IMR-90 (cell line): Measurements from ENCODE around the gene MAML1. TPM values are rescaled to one million over a fixed set of nuclear protein-coding genes. Genes with fewer than 3 reads are reported as not detected.
A peak's percentile ranks its signal among the peaks of the same experiment; 100 is the strongest.

Experiments used
- ATAC-seq: fragments of 200-7000 bp; cut with Tn5 transposase; 2 replicates; pipeline ENCODE4 v1.9.1; 2020; ENCODE audit warnings: low read depth, mild to moderate bottlenecking, moderate library complexity
- BruUV-seq: library from RNA; stranded (reverse); fragments of 400-500 nt; replicated peaks from 2 replicates; lab custom pipeline; 2021; lab: Mats Ljungman, UMichigan
- CTCF ChIA-PET: fragments of 300-600 bp; formaldehyde crosslinking; extraction: SDS; loops from one replicate; lab custom pipeline; 2021; ENCODE audit warnings: antibody characterized with exemption; lab: Yijun Ruan, JAX
- POLR2A ChIA-PET: fragments of 300-600 bp; sonication (Branson Sonifier 250); formaldehyde crosslinking; loops from one replicate; lab custom pipeline; 2022; ENCODE audit warnings: antibody characterized with exemption; ENCODE audit not compliant: unreplicated experiment; lab: Charles Lee
- DNase-seq: peaks from one replicate; pipeline ENCODE4 v3.0.0; 2013
- H2AFZ ChIP-seq: replicated peaks from 2 replicates; pipeline ENCODE3; 2013; ENCODE audit warnings: low read length, mild to moderate bottlenecking; ENCODE audit not compliant: poor library complexity
- H2AK5ac ChIP-seq: 2 replicates; pipeline ENCODE4 v1.6.1; 2013; ENCODE audit warnings: low read depth, low read length, inconsistent platforms
- H2AK9ac ChIP-seq: replicated peaks from 2 replicates; pipeline ENCODE3; 2013; ENCODE audit warnings: mild to moderate bottlenecking, low read depth, low read length, moderate library complexity; ENCODE audit not compliant: poor library complexity
- H2BK120ac ChIP-seq: 2 replicates; pipeline ENCODE4 v1.6.1; 2013; ENCODE audit warnings: low read depth, low read length, inconsistent platforms
- H2BK15ac ChIP-seq: 3 replicates; pipeline ENCODE4 v1.6.1; 2013; ENCODE audit warnings: low read depth, low read length, inconsistent platforms
- H2BK20ac ChIP-seq: 2 replicates; pipeline ENCODE4 v1.6.1; 2013; ENCODE audit warnings: low read depth, mild to moderate bottlenecking, inconsistent platforms, low read length, moderate library complexity
- H2BK5ac ChIP-seq: 2 replicates; pipeline ENCODE4 v1.6.1; 2013; ENCODE audit warnings: mild to moderate bottlenecking, low read depth, low read length, inconsistent platforms; ENCODE audit not compliant: poor library complexity, severe bottlenecking
- H3K14ac ChIP-seq: replicated peaks from 2 replicates; pipeline ENCODE4 v1.6.1; 2013; ENCODE audit warnings: low read depth, low read length, inconsistent platforms
- H3K18ac ChIP-seq: 2 replicates; pipeline ENCODE4 v1.6.1; 2013; ENCODE audit warnings: low read depth, low read length, control low read depth
- H3K23ac ChIP-seq: 2 replicates; pipeline ENCODE4 v1.6.1; 2013; ENCODE audit warnings: low read depth, low read length, inconsistent platforms
- H3K27ac ChIP-seq: 2 replicates; pipeline ENCODE4 v1.5.1; 2013; ENCODE audit warnings: mild to moderate bottlenecking, control low read depth, low read length; ENCODE audit not compliant: insufficient read depth
- H3K27me3 ChIP-seq: 2 replicates; pipeline ENCODE4 v1.6.1; 2013; ENCODE audit warnings: low read length; ENCODE audit not compliant: control insufficient read depth, insufficient read depth
- H3K36me3 ChIP-seq: 2 replicates; pipeline ENCODE4 v1.6.1; 2013; ENCODE audit warnings: low read length, mixed read lengths; ENCODE audit not compliant: control insufficient read depth, insufficient read depth
- H3K4ac ChIP-seq: 2 replicates; pipeline ENCODE4 v1.6.1; 2013; ENCODE audit warnings: low read depth, low read length, inconsistent platforms
- H3K4me1 ChIP-seq: 2 replicates; pipeline ENCODE4 v1.6.1; 2013; ENCODE audit warnings: low read length, mixed read lengths; ENCODE audit not compliant: control insufficient read depth, insufficient read depth
- H3K4me2 ChIP-seq: 2 replicates; pipeline ENCODE4 v1.6.1; 2013; ENCODE audit warnings: low read depth, mild to moderate bottlenecking, control low read depth, low read length, moderate library complexity
- H3K4me3 ChIP-seq: 2 replicates; pipeline ENCODE4 v1.5.1; 2013; ENCODE audit warnings: low read depth, mild to moderate bottlenecking, control low read depth, low read length, moderate library complexity; ENCODE audit not compliant: insufficient read depth
- H3K56ac ChIP-seq: 2 replicates; pipeline ENCODE4 v1.6.1; 2013; ENCODE audit warnings: low read length, inconsistent platforms; ENCODE audit not compliant: insufficient read depth; ENCODE audit errors: extremely low read depth
- H3K79me1 ChIP-seq, 2 experiments: 2 replicates each; pipeline ENCODE4 v1.6.1; 2013; ENCODE audit warnings: low read length in 2 of 2, inconsistent platforms in 1 of 2, low read depth in 1 of 2
- H3K9ac ChIP-seq: 2 replicates; pipeline ENCODE4 v1.6.1; 2013; ENCODE audit warnings: low read depth, low read length, control low read depth
- H3K9me1 ChIP-seq: 2 replicates; pipeline ENCODE4 v1.6.1; 2013; ENCODE audit warnings: low read length, inconsistent platforms; ENCODE audit not compliant: insufficient read depth
- H3K9me3 ChIP-seq: 2 replicates; pipeline ENCODE4 v1.6.1; 2013; ENCODE audit warnings: low read length; ENCODE audit not compliant: control insufficient read depth, insufficient read depth
- H4K20me1 ChIP-seq: 2 replicates; pipeline ENCODE4 v1.6.1; 2013; ENCODE audit warnings: low read length, inconsistent platforms; ENCODE audit not compliant: insufficient read depth
- H4K5ac ChIP-seq: 2 replicates; pipeline ENCODE4 v1.6.1; 2013; ENCODE audit warnings: mild to moderate bottlenecking, low read depth, low read length, control low read depth
- H4K8ac ChIP-seq, 2 experiments: 2 replicates each; pipeline ENCODE4 v1.6.1; 2013; ENCODE audit warnings: low read depth in 2 of 2, low read length in 2 of 2, control low read depth in 1 of 2, inconsistent platforms in 1 of 2
- H4K91ac ChIP-seq: 2 replicates; pipeline ENCODE4 v1.6.1; 2013; ENCODE audit warnings: low read depth, low read length, inconsistent platforms; ENCODE audit not compliant: insufficient read depth
- BHLHE40 ChIP-seq: fragments of 150-350 bp; IDR thresholded peaks from 2 replicates; pipeline ENCODE4 v1.6.1; 2016; ENCODE audit warnings: mild to moderate bottlenecking, low read depth, low read length
- CEBPB ChIP-seq: IDR thresholded peaks from 2 replicates; pipeline ENCODE4 v1.6.1; 2012; ENCODE audit warnings: low read depth, low read length, improper control_type of control experiment
- CHD1 ChIP-seq: IDR thresholded peaks from 2 replicates; pipeline ENCODE4 v1.6.1; 2012; ENCODE audit warnings: low read depth, low read length, improper control_type of control experiment
- ELK1 ChIP-seq: fragments of 150-350 bp; IDR thresholded peaks from 2 replicates; pipeline ENCODE4 v1.6.1; 2016; ENCODE audit warnings: low read depth, mild to moderate bottlenecking, low read length, moderate library complexity, borderline replicate concordance
- FOS ChIP-seq: fragments of 150-350 bp; IDR thresholded peaks from 2 replicates; pipeline ENCODE4 v1.6.1; 2016; ENCODE audit warnings: low read depth, low read length
- MAFK ChIP-seq: IDR thresholded peaks from 2 replicates; pipeline ENCODE4 v1.6.1; 2012; ENCODE audit warnings: low read depth, low read length, improper control_type of control experiment
- MAZ ChIP-seq: IDR thresholded peaks from 2 replicates; pipeline ENCODE4 v1.6.1; 2012; ENCODE audit warnings: low read depth, mild to moderate bottlenecking, low read length, improper control_type of control experiment, moderate library complexity, borderline replicate concordance
- MXI1 ChIP-seq: IDR thresholded peaks from 2 replicates; pipeline ENCODE4 v1.6.1; 2012; ENCODE audit warnings: low read depth, mild to moderate bottlenecking, low read length, moderate library complexity, borderline replicate concordance
- NFE2L2 ChIP-seq: fragments of 150-350 bp; IDR thresholded peaks from 2 replicates; pipeline ENCODE4 v1.6.1; 2016; ENCODE audit warnings: low read depth, mild to moderate bottlenecking, low read length
- POLR2A ChIP-seq: IDR thresholded peaks from 2 replicates; pipeline ENCODE4 v1.6.1; 2012; ENCODE audit warnings: mild to moderate bottlenecking, low read depth, low read length
- RCOR1 ChIP-seq: IDR thresholded peaks from 2 replicates; pipeline ENCODE4 v1.6.1; 2012; ENCODE audit warnings: mild to moderate bottlenecking, low read length, improper control_type of control experiment; ENCODE audit not compliant: insufficient replicate concordance
- RFX5 ChIP-seq: IDR thresholded peaks from 2 replicates; pipeline ENCODE4 v1.8.0; 2012; ENCODE audit warnings: low read depth, mild to moderate bottlenecking, low read length, moderate library complexity
- SMC3 ChIP-seq: fragments of 150-350 bp; IDR thresholded peaks from 2 replicates; pipeline ENCODE4 v1.6.1; 2016; ENCODE audit warnings: low read depth, mild to moderate bottlenecking, antibody characterized with exemption, low read length, moderate library complexity
- USF2 ChIP-seq: fragments of 150-350 bp; IDR thresholded peaks from 2 replicates; pipeline ENCODE4 v1.6.1; 2017; ENCODE audit warnings: mild to moderate bottlenecking, antibody characterized with exemption, low read length, low read depth
- WGBS, 2 experiments: methylation state at CpG; one replicate each; pipeline versions ENCODE4 v1.1.5 to v1.1.7; 2013; ENCODE audit warnings: missing lambda C conversion rate in 2 of 2; ENCODE audit not compliant: insufficient read length in 1 of 2; ENCODE audit errors: extremely low coverage in 2 of 2; 5-methylcytosine and 5-hydroxymethylcytosine counted together
- dilution Hi-C: fragments of 300-500 bp; cut with HindIII; formaldehyde crosslinking; loops from one replicate; pipeline ENCODE4 v1.14.3; 2018; ENCODE audit warnings: low sequenced_read_pairs; ENCODE audit not compliant: unreplicated experiment
- in situ Hi-C: fragments of 300-500 bp; cut with MboI; formaldehyde crosslinking; loops from 3 replicates; pipeline ENCODE4 v1.14.3; 2019; ENCODE audit warnings: low sequenced_read_pairs, inconsistent platforms, mixed read lengths
- intact Hi-C: fragments of 100-400 bp; cut with micrococcal nuclease; formaldehyde crosslinking; loops from 2 replicates; pipeline ENCODE4 v1.10.0; 2022
- polyA plus RNA-seq, 3 experiments: library from polyadenylated mRNA; depleted of rRNA; stranded (reverse); fragments of >200 nt; gene quantifications; 2 replicates each; pipeline ENCODE4 v1.2.3, GENCODE V29; 2012; ENCODE audit warnings: low replicate concordance in 1 of 3
- total RNA-seq: library from RNA; depleted of rRNA; stranded (reverse); fragments of >200 nt; gene quantifications from 2 replicates; pipeline ENCODE4 v1.2.3, GENCODE V29; 2012
- TF ChIP-seq, protein P1 (sequence below): conservative IDR thresholded peaks from 2 replicates; pipeline ENCODE4 v1.5.1; 2012; ENCODE audit warnings: mild to moderate bottlenecking, low read depth, low read length, improper control_type of control experiment

Gene MAML1
- total and polyA plus RNA-seq, 2 of the 4 experiments (the other 2 are of a cell fraction), result 4.7 to 10.2 TPM

DNA sequence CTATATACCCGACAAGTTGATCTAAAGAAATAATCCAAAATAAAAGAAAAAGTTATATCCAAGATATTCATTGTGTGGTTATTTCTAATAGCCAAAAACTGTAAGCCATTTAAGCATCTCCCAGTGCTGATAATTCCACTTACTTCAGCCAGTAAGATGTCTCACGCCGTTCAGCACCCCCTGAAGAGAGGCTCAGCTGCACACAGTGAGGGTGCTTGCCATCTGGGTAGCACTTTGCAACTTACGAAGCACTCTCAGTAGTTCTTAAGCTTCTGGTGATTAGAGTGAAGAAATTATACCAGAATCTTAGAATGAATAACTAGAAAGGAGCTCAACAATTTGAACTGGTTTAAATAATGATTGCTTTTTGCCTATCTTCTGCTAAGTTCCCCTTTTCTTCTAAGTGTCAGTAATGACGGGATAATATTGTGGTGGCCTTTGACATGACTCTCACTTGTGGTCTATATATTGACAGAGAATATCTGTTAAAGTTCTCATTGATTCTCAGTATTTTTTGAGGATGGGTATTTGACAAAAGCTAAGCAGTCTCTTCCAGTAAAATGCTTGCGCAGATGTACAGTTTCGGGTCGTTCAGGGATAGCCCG lies 35.0 kb downstream of the MAML1 start:
- no peak overlapping the region for H4K8ac ChIP-seq
- BruUV-seq, result no TSS peak
- no peak overlapping the region for H3K4me3 ChIP-seq
- H3K9me3 ChIP-seq, result no peaks in the 10 kb centered on the region
- in situ Hi-C loops, result no loop called here
- no peak for DNase-seq
- H2BK5ac ChIP-seq, result no peak overlapping the region
- no peak overlapping the region for H3K4ac ChIP-seq
- H2AK5ac ChIP-seq, result peak overlapping the region; percentile 49; the same call in 1 of the 2 replicates
- H3K79me1 ChIP-seq, result peaks cover 37 to 76% of the 10 kb centered on the region in 2 experiments
- no peak for ATAC-seq
- H4K20me1 ChIP-seq, result peaks cover 30% of the 10 kb centered on the region
- no peak overlapping the region for H3K23ac ChIP-seq
- POLR2A ChIA-PET, result no interaction called here
- TF ChIP-seq POLR2A (no peak), RFX5 (no peak), FOS (no peak), USF2 (no peak), NFE2L2 (no peak), CHD1 (no peak), MXI1 (no peak), RCOR1 (no peak), BHLHE40 (no peak), MAZ (no peak), CEBPB (no peak), MAFK (no peak), SMC3 (no peak), ELK1 (no peak)
- TF ChIP-seq, protein P1, sequence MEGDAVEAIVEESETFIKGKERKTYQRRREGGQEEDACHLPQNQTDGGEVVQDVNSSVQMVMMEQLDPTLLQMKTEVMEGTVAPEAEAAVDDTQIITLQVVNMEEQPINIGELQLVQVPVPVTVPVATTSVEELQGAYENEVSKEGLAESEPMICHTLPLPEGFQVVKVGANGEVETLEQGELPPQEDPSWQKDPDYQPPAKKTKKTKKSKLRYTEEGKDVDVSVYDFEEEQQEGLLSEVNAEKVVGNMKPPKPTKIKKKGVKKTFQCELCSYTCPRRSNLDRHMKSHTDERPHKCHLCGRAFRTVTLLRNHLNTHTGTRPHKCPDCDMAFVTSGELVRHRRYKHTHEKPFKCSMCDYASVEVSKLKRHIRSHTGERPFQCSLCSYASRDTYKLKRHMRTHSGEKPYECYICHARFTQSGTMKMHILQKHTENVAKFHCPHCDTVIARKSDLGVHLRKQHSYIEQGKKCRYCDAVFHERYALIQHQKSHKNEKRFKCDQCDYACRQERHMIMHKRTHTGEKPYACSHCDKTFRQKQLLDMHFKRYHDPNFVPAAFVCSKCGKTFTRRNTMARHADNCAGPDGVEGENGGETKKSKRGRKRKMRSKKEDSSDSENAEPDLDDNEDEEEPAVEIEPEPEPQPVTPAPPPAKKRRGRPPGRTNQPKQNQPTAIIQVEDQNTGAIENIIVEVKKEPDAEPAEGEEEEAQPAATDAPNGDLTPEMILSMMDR, result no peak
- 95% methylated on average over 4 of the region's 9 CpGs; no CpG with 5 or more reads in 1 of the 2 experiments for WGBS, 2 experiments
- H3K9ac ChIP-seq, result no peak overlapping the region
- H4K91ac ChIP-seq, result no peak overlapping the region
- H3K27me3 ChIP-seq, result no peaks in the 10 kb centered on the region
- peaks cover 48% of the 10 kb centered on the region for H3K36me3 ChIP-seq
- no peak overlapping the region for H2BK20ac ChIP-seq
- CTCF ChIA-PET, result interaction anchor here (0.9 kb wide), 1 partner anchor 13 kb away, joined by 3 read pairs; no protein-coding TSS in a partner anchor
- dilution Hi-C loops, result no loop called here
- no peak overlapping the region for H3K14ac ChIP-seq
- intact Hi-C loops, result no loop called here
- H2BK120ac ChIP-seq, result no peak overlapping the region
- H3K27ac ChIP-seq, result no peak overlapping the region
- H3K9me1 ChIP-seq, result peaks cover 12% of the 10 kb centered on the region
- no peak overlapping the region for H3K4me2 ChIP-seq
- H2AFZ ChIP-seq, result no peak overlapping the region
- H2BK15ac ChIP-seq, result no peak overlapping the region
- H3K18ac ChIP-seq, result no peak overlapping the region
- H2AK9ac ChIP-seq, result no peak overlapping the region
- H3K4me1 ChIP-seq, result peaks cover 25% of the 10 kb centered on the region
- H3K56ac ChIP-seq, result no peak overlapping the region
- no peak overlapping the region for H4K5ac ChIP-seq
